Smooth muscle cell of the brain vasculature (primary cell): ENCODE data around the gene PRR23C.
"Not testable (repeated sequence)": the region's sequence is repeated elsewhere in the genome, so short reads cannot be mapped to it uniquely, and the experiment has no call there.

Experiments
- DNase-seq: peaks from one replicate; pipeline ENCODE4 v3.0.0-alpha.2; 2012; ENCODE audit warnings: low read depth, low spot score

The PRR23C gene

GRCh38 chr3:139044366-139045210, at the start of gene PRR23C:
Gene PRR23C, minus strand, starts transcription at chr3:139044892. Its CDS starts 272 bp downstream, at chr3:139044620.
- DNase-seq, result no peak

DNA sequence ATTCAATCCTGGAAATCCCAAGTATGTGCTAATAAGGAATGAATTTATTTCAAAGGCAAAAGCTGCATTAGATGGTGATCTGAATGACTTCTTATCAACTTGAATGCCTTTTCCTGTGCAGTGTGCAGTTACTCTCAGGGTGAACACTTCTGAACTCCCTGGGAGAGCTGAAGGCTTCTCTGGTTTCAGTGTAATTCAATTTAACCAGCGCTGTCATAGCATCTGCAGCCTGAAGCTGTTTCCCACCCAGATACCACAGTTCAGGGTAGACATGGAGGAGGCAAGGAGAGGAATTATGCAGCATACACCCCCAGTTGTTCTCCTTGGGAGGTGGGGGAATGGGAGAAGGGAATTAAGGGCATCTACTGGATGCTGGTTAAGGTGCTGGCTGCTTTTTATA, 49.1 kb upstream of the PRR23C start:
- no peak for DNase-seq

- no peak for DNase-seq
These were observed 44.0 kb upstream of the PRR23C start for GRCh38 chr3:139088462-139089324.

- DNase-seq, result no peak
These were observed 42.9 kb upstream of the PRR23C start for GRCh38 chr3:139087621-139088020.

DNA sequence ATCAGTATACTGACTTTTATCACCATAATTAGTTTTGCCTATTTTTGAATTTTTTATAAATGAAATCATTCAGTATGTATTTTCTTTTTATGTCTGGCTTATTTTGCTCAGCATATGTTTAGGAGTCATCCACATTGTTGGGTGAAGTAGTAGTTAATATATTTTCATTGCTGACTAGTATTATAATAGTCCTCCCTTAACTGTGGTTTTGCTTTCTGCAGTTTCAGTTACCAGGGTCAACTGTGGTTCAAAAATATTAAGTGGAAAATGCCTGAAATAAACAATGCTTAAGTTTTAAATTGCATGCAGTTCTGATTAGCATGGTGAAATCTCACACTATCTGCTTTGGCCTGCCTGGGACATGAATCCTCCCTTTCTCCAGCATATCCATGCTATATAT, 39.5 kb upstream of the PRR23C start:
- DNase-seq, result no peak

GRCh38 chr3:139074565-139075115, 29.9 kb upstream of the PRR23C start:
- DNase-seq, result no peak

GRCh38 chr3:139062918-139063317, 18.2 kb upstream of the PRR23C start:
- no peak for DNase-seq

GRCh38 chr3:139052802-139053600, 8.3 kb upstream of the PRR23C start:
- DNase-seq, result no peak

GRCh38 chr3:139043554-139044365, 932 bp downstream of the PRR23C start:
- DNase-seq, result no peak

- no peak for DNase-seq
These were observed 7.2 kb downstream of the PRR23C start for GRCh38 chr3:139037478-139037877.

DNA sequence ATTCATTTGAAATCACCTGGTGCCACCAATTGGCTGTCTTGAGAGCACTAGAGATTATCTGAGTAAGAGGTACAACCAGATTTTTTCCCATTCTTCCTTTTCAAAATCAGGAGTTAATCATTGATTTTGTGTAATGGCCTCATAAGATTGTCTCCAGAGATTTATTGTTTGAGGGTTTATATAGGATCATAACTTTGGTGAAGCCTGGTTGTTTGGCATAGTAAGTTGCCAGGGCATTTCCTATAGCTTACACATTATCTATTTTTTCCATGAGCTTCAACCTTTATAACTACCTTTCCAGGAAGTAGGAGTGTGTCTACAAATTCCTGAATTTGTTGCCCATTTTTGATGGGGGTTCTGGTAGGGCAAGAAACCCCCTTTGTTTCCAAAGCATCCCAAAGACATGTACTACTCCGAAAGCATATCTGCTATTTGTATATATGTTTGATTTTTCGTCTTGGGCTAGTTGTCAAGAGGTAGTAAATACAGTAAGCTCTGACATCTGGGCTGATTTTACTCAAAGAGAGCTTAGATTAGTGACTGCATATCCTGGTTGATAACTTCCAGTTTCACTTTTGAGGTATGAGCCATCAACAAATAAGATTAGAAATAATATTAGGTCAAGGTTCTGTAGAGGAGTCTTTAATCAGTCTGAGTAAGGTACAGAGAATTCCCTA, 12.2 kb downstream of the PRR23C start:
- DNase-seq, result no peak

DNA sequence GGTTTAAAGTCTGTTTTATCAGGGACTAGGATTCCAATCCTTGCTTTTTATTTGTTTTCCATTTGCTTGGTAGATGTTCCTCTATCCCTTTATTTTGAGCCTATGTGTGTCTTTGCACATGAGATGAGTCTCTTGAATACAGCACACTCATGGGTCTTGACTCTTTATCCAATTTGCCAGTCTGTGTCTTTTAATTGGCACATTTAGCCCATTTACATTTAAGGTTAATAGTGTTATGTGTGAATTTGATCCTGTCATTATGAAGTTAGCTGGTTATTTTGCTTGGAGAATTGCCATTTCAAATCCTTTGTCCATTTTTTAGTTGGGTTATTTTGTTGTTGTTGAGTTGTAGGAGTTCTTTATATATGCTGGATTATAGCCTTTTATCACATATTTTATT, 14.1 kb downstream of the PRR23C start:
- not testable (repeated sequence) for DNase-seq

- DNase-seq, result no peak
These were observed 19.7 kb downstream of the PRR23C start for GRCh38 chr3:139024968-139025367.

DNA sequence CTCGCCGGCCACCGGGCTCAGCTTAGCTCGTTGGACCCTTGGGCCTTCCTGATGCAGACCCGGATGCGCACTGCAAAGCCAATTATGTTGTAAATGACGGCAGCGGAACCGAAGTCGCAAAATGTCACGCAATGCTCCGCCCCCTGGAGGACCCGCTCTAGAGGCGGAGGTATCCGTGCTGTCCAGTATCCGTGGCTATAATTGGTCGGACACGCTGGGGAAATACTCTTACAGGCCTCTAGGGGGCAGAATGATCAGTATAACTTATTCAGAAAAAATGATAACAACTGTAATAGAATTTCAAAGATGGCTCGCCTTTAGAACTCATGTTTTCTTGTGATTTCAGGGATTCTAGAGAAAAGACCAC, 23.8 kb downstream of the PRR23C start, which contains the start of gene PRR23B:
Gene PRR23B, minus strand, starts transcription at position 59 of the 367 bp plus-strand sequence. CDS start 265 bp downstream, outside the sequence.
- no peak for DNase-seq

- DNase-seq, result no peak
These were observed 24.4 kb downstream of the PRR23C start for GRCh38 chr3:139020036-139020867.

- no peak for DNase-seq
These were observed 28.2 kb downstream of the PRR23C start for GRCh38 chr3:139016430-139017048.

DNA sequence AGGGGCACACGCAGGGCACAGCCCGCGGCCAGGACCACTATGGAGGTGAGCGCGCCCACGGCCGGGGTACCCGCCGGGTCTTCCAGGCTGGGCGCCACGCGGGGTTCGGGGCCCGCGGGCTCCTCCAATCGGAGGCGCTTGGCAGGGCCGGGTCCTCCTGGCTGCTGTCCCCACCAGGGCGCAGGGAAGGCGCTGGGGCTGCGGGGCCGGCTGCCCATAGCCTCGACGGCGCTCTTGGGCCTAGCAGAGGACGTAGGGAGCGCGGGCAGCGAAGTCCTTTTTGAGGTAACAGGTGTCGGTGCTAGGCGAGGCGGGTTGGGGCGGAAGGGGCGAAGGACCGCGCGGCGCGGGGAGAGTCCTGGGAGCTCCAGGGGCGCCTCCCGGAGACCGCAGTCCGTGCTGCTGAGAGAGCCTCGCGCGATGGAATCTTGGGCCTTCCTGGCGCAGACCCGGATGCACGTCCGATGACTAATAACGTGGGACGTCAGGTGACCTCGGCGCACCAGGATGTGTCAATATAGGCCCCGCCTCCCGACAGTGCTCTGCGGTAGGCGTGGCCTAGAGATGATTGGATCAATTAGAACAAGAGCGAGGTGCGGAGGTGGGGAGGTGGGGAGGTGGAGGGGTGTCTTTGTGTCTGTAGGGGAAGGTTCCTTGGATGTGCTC, 38.5 kb downstream of the PRR23C start, which contains the start of gene PRR23A:
Gene PRR23A, minus strand, starts transcription at position 218 of the 666 bp plus-strand sequence. Its CDS starts 0 bp downstream, at position 218.
- DNase-seq, result no peak
